GM12878 (cell line): ENCODE results near the gene HSD11B1L. TPM values are rescaled to one million over a fixed set of nuclear protein-coding genes. Genes with fewer than 3 reads are reported as not detected.
A peak's percentile ranks its signal among the peaks of the same experiment; 100 is the strongest.

Experiments
- CHD4 ChIP-seq: fragments of 200-600 bp; sonication (generic); IDR thresholded peaks from 2 replicates; pipeline ENCODE4 v1.6.1; 2016; ENCODE audit warnings: mild to moderate bottlenecking
- DPF2 ChIP-seq: fragments of 450-650 bp; IDR thresholded peaks from 2 replicates; pipeline ENCODE4 v1.6.1; 2017; ENCODE audit warnings: mild to moderate bottlenecking
- E2F8 ChIP-seq: fragments of 450-650 bp; IDR thresholded peaks from 2 replicates; pipeline ENCODE4 v1.6.1; 2018; ENCODE audit warnings: mild to moderate bottlenecking, low read depth, moderate library complexity; ENCODE audit not compliant: partially characterized antibody
- HDGF ChIP-seq: fragments of 450-650 bp; IDR thresholded peaks from 2 replicates; pipeline ENCODE4 v1.6.1; 2016; ENCODE audit warnings: antibody characterized with exemption
- MEF2A ChIP-seq: IDR thresholded peaks from 2 replicates; pipeline ENCODE4 v1.6.1; 2011; ENCODE audit warnings: low read depth, mild to moderate bottlenecking, low read length, moderate library complexity; ENCODE audit not compliant: insufficient read depth
- NFIC ChIP-seq: IDR thresholded peaks from 2 replicates; pipeline ENCODE4 v1.6.1; 2012; ENCODE audit warnings: low read depth, mild to moderate bottlenecking, inconsistent platforms, low read length, moderate library complexity
- POLR2AphosphoS2 ChIP-seq: IDR thresholded peaks from 2 replicates; pipeline ENCODE4 v1.6.1; 2011; ENCODE audit warnings: low read depth, mild to moderate bottlenecking, low read length, improper control_type of control experiment, moderate library complexity
- POLR2AphosphoS5 ChIP-seq: IDR thresholded peaks from 2 replicates; pipeline ENCODE4 v1.6.1; 2011; ENCODE audit warnings: mild to moderate bottlenecking, low read length, inconsistent platforms
- RCOR1 ChIP-seq: conservative IDR thresholded peaks from 2 replicates; pipeline ENCODE4 v1.6.1; 2012; ENCODE audit warnings: low read depth, low read length, improper control_type of control experiment
- SMAD1 ChIP-seq: fragments of 450-650 bp; IDR thresholded peaks from 2 replicates; pipeline ENCODE4 v1.6.1; 2018; ENCODE audit warnings: mild to moderate bottlenecking, low read depth; ENCODE audit not compliant: partially characterized antibody
- SMARCA5 ChIP-seq: fragments of 450-650 bp; IDR thresholded peaks from 2 replicates; pipeline ENCODE4 v1.6.1; 2017; ENCODE audit warnings: mild to moderate bottlenecking
- USF1 ChIP-seq: IDR thresholded peaks from 2 replicates; pipeline ENCODE4 v1.6.1; 2011; ENCODE audit warnings: borderline replicate concordance, low read depth, mild to moderate bottlenecking, moderate library complexity, mixed read lengths, low read length; ENCODE audit not compliant: insufficient read depth; ENCODE audit errors: extremely low read length
- ZNF24 ChIP-seq: fragments of 450-650 bp; IDR thresholded peaks from 2 replicates; pipeline ENCODE4 v1.6.1; 2017; ENCODE audit warnings: antibody characterized with exemption, mild to moderate bottlenecking
- ZSCAN29 ChIP-seq: fragments of 450-650 bp; IDR thresholded peaks from 2 replicates; pipeline ENCODE4 v1.6.1; 2017; ENCODE audit warnings: mild to moderate bottlenecking, moderate library complexity
- polyA plus RNA-seq, 11 experiments: library from polyadenylated mRNA; depleted of rRNA in 4 of 11; unstranded in 6 of 11; stranded (reverse) in 5 of 11; fragments of >200 nt; fragmentation: Nextera tagmentation in 4 of 11; fragmentation: Illumina TruSeq in 1 of 11; extraction: Ambion mirVana in 4 of 11; extraction: Trizol in 1 of 11; gene quantifications; 1 replicate in 1 of 11; 2 replicates in 10 of 11; pipeline versions ENCODE4 v1.2.1 to v1.2.3, GENCODE V29; 2011 to 2016; ENCODE audit warnings: inconsistent platforms in 2 of 11, missing spikeins in 2 of 11, low read depth in 1 of 11
- total RNA-seq, 4 experiments: library from RNA; depleted of rRNA in 3 of 4; stranded (reverse); fragments of >200 nt in 3 of 4; fragmentation: Illumina TruSeq in 1 of 4; extraction: Trizol in 1 of 4; gene quantifications; 2 replicates each; pipeline versions ENCODE4 v1.2.1 to v1.2.3, GENCODE V29; 2013 to 2021
- TF ChIP-seq, protein P1 (sequence below): fragments of 450-650 bp; IDR thresholded peaks from 2 replicates; pipeline ENCODE4 v1.6.1; 2017; ENCODE audit warnings: mild to moderate bottlenecking, low read depth, inconsistent platforms; ENCODE audit not compliant: poor library complexity, severe bottlenecking
- TF ChIP-seq, protein P2 (sequence below): IDR thresholded peaks from 2 replicates; pipeline ENCODE4 v1.6.1; 2012; ENCODE audit warnings: mild to moderate bottlenecking, low read depth, low read length

The HSD11B1L gene
- total and polyA plus RNA-seq, 10 of the 15 experiments (the other 5 are each of a cell fraction or from before 2014, with no cell fraction given), result 0.29 to 1.8 (median 1.1) TPM; not detected in 1

DNA sequence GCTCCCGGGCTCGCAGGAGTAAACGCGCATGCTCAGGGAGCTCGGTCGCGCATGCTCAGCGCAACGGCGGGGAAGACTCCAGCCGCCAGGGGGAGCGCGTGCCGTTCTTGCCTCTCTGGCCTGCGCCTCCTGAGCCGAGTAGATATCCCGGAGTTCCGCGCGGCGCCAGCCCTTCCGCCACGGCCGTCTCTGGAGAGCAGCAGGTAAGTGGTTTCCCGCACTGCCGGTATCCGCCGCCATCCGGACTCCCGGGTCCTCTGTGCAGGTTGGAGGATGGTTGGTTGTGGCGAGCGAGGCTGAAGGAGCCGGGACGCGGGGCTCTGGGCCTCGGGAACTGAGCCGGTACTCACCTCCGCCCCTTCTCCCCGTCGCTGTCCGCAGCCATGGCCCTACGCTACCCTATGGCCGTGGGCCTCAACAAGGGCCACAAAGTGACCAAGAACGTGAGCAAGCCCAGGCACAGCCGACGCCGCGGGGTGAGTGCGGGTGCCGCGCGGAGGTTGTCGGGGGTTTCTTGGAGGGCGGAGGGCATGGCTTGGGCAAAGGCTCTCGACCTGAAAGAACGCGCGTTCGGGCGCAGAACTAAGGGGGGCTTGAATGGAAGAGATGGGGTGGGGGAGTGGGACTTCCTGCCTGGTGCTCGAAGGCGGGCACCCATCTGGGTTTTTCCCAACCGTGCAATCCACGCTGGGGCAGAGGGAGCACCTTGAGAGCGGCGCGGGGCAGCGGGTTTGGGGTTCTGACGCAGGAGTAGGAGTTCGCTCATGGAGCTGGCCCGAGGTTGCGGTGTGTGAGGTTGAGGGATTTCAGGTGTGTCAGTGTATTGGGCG is 9.5 kb downstream of the HSD11B1L start, which contains the start of gene RPL36 (continued):
- no peak for TF ChIP-seq E2F8
- TF ChIP-seq SMAD1, result peak; percentile 61
- TF ChIP-seq MEF2A, result 0 out of 2 replicates have a peak, but pooled peaks have one; percentile 43
- peak; percentile 83 for TF ChIP-seq DPF2
- no peak for TF ChIP-seq HDGF
- TF ChIP-seq POLR2AphosphoS2, result peak; percentile 99
- no peak for TF ChIP-seq NFIC
- peak; percentile 95 for TF ChIP-seq SMARCA5
- TF ChIP-seq ZNF24, result peak; percentile 61
- peak; percentile 99 for TF ChIP-seq POLR2AphosphoS5
- 0 out of 2 replicates have a peak, but pooled peaks have one; percentile 20 for TF ChIP-seq RCOR1
- peak; percentile 44; the same call in 1 of the 2 replicates for TF ChIP-seq ZSCAN29
- no peak for TF ChIP-seq CHD4
- TF ChIP-seq, protein P1, sequence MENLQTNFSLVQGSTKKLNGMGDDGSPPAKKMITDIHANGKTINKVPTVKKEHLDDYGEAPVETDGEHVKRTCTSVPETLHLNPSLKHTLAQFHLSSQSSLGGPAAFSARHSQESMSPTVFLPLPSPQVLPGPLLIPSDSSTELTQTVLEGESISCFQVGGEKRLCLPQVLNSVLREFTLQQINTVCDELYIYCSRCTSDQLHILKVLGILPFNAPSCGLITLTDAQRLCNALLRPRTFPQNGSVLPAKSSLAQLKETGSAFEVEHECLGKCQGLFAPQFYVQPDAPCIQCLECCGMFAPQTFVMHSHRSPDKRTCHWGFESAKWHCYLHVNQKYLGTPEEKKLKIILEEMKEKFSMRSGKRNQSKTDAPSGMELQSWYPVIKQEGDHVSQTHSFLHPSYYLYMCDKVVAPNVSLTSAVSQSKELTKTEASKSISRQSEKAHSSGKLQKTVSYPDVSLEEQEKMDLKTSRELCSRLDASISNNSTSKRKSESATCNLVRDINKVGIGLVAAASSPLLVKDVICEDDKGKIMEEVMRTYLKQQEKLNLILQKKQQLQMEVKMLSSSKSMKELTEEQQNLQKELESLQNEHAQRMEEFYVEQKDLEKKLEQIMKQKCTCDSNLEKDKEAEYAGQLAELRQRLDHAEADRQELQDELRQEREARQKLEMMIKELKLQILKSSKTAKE, result peak; percentile 18
- TF ChIP-seq, protein P2, sequence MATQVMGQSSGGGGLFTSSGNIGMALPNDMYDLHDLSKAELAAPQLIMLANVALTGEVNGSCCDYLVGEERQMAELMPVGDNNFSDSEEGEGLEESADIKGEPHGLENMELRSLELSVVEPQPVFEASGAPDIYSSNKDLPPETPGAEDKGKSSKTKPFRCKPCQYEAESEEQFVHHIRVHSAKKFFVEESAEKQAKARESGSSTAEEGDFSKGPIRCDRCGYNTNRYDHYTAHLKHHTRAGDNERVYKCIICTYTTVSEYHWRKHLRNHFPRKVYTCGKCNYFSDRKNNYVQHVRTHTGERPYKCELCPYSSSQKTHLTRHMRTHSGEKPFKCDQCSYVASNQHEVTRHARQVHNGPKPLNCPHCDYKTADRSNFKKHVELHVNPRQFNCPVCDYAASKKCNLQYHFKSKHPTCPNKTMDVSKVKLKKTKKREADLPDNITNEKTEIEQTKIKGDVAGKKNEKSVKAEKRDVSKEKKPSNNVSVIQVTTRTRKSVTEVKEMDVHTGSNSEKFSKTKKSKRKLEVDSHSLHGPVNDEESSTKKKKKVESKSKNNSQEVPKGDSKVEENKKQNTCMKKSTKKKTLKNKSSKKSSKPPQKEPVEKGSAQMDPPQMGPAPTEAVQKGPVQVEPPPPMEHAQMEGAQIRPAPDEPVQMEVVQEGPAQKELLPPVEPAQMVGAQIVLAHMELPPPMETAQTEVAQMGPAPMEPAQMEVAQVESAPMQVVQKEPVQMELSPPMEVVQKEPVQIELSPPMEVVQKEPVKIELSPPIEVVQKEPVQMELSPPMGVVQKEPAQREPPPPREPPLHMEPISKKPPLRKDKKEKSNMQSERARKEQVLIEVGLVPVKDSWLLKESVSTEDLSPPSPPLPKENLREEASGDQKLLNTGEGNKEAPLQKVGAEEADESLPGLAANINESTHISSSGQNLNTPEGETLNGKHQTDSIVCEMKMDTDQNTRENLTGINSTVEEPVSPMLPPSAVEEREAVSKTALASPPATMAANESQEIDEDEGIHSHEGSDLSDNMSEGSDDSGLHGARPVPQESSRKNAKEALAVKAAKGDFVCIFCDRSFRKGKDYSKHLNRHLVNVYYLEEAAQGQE, result peak; percentile 30; the same call in 1 of the 2 replicates
- no peak for TF ChIP-seq USF1
